Stimulated activated CD4-positive, alpha-beta T cell treated with anti-CD3 and anti-CD28 coated beads, TNF-alpha, amount 100 ng/mL, for 24 hours (primary cell): Measurements from ENCODE around the gene AMOTL1.

Source experiments
- DNase-seq, 3 experiments: peaks; one replicate each; pipeline ENCODE4 v3.0.0-alpha.2; 2020; ENCODE audit warnings: low read depth in 3 of 3

The AMOTL1 gene, protein sequence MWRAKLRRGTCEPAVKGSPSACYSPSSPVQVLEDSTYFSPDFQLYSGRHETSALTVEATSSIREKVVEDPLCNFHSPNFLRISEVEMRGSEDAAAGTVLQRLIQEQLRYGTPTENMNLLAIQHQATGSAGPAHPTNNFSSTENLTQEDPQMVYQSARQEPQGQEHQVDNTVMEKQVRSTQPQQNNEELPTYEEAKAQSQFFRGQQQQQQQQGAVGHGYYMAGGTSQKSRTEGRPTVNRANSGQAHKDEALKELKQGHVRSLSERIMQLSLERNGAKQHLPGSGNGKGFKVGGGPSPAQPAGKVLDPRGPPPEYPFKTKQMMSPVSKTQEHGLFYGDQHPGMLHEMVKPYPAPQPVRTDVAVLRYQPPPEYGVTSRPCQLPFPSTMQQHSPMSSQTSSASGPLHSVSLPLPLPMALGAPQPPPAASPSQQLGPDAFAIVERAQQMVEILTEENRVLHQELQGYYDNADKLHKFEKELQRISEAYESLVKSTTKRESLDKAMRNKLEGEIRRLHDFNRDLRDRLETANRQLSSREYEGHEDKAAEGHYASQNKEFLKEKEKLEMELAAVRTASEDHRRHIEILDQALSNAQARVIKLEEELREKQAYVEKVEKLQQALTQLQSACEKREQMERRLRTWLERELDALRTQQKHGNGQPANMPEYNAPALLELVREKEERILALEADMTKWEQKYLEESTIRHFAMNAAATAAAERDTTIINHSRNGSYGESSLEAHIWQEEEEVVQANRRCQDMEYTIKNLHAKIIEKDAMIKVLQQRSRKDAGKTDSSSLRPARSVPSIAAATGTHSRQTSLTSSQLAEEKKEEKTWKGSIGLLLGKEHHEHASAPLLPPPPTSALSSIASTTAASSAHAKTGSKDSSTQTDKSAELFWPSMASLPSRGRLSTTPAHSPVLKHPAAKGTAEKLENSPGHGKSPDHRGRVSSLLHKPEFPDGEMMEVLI

DNA sequence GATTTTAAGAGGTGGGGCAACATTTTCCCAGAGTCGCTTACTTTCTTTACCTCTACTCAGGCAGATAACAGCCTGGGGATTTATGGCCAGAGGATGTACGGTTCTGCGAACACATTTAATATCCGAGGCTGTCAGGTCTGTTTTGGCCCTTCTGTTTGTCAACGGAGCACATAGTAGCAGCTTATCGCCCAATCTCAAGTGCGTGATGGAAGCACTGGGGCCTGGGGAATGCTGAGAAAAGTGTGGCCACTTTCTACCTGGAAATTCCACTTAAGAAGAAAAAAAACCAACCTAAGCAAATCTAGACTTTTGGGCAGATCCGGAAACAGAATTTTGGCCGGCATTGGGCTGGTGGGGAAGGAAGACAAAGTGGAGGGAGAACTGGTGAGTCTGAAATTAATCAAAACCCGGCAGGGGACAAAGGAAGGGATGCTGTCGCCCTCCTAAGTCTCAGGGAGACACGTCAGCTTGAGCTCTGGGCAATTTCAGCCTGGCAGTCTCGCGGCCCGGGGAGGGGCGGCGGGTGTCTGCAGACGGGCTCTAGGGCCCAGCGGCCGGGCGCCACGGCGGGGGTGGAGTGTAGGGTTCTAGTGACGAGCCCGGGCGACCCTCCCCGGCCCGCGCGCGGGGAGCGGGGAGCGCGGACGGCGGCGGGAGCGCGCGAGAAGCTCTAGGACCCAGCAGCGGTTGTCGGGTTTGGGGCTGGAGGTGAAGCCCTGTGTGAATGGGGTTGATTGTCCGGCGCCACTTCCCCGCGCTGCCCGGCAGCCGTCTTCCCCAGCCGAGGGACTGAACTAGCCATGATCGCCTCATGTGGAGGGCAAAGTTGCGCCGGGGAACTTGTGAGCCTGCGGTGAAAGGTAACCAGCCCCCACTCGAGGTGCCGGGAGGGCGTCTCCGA is at the start of gene AMOTL1:
Gene AMOTL1, plus strand, starts transcription at position 656 of the 901 bp plus-strand sequence. Its CDS starts 156 bp downstream, at position 812.
- DNase-seq = peak in 1 of 3 experiments; percentile 25

DNA sequence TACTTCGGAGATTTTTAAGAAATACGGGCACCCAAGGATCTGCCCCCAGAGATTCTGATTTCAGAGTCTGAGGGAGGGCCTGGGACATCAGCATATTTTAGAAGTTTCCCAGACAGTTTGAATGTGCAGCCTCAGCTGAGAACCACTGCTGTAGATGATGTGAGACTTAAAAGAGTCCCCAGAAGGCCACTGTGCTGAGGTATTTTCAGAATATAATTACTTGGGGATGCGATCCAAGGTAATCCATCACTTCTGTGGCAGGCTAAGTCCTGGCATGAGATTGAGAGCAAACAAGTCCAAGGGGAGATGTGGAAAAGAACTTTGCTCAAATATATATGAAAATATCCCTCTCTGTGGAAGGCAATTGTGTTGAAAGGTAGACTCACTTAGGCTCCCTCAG is 48.3 kb upstream of the AMOTL1 start:
- DNase-seq = no peak

GRCh38 chr11:94721565-94722292 is 46.4 kb upstream of the AMOTL1 start:
- DNase-seq = no peak

DNA sequence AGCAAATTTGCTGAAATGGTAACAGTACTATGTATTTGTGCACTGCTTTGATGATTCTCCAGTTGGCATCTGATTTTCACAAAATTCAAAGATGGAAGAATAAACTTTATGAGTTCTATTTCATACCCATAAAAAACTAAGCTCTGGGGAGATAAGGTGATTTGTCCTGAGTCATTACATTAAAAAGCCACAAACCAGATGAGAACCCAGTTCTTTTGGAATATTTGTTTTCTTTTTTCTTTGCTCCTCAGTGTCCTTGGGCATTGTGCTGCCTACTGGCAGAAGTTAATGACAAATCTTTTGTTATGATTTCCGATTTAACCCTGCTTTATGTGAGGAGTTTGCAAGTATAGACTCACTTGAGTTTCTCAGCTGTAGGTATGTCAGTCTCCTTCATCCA is 45.4 kb upstream of the AMOTL1 start:
- DNase-seq = no peak

DNA sequence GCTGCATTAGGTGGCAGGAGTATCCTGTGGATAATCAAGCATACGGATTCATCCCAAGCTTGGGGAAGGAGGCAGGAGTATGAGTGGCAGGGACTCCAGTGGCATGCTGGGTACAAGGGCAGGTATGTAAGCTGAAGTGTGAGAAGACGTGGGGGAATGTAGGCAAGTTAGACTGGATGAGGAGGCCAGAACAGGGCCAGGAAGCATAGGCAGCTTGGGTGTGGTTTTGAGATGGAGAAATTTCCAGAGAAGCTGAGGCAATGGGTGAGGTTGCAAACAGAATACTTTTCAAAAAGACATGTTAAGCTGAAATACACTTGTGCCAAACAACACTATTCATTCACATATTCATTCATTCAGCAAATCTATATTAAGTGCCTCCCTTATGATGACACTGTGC is 43.1 kb upstream of the AMOTL1 start:
- DNase-seq = no peak

GRCh38 chr11:94727819-94728218 is 40.3 kb upstream of the AMOTL1 start:
- DNase-seq = no peak

DNA sequence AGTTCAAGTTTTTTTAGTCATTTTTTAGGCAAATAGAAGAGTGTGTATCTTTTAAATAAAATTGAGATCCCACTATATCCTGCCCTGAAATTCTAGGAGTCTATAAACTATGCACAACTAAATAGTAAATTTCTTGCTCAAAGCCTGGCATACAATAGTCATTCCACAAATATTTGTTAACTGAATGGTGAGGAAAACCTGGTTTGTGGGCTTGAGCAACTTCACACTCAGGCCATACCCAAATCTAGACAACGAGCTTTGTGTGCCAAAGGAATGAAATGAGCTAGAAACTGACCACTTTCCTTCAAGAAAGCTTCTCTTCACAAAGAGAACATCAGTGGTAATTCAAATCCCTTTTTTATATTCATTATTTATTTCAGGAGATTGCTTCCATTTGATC is 39.6 kb upstream of the AMOTL1 start:
- no peak for DNase-seq

GRCh38 chr11:94728966-94729751 is 39.0 kb upstream of the AMOTL1 start:
- no peak for DNase-seq

DNA sequence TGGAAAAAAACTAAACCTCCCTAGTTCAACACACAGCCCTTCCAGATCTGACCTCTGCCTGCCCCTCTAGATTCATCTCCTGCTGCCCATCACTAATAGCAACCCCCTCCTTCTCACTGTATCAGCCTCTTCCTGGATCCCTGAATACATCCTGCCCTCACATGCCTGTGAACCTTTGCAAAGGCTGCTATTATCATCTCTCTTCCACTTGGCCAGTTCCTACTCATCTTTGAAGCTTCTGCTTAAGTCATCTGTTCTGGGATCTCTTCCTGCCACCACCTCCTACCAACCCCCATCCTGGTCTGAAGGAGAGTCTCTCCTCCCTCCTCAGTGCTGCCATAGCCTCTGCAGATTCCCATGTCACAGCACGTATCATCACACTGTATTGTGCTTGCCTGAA is 38.0 kb upstream of the AMOTL1 start:
- no peak for DNase-seq

DNA sequence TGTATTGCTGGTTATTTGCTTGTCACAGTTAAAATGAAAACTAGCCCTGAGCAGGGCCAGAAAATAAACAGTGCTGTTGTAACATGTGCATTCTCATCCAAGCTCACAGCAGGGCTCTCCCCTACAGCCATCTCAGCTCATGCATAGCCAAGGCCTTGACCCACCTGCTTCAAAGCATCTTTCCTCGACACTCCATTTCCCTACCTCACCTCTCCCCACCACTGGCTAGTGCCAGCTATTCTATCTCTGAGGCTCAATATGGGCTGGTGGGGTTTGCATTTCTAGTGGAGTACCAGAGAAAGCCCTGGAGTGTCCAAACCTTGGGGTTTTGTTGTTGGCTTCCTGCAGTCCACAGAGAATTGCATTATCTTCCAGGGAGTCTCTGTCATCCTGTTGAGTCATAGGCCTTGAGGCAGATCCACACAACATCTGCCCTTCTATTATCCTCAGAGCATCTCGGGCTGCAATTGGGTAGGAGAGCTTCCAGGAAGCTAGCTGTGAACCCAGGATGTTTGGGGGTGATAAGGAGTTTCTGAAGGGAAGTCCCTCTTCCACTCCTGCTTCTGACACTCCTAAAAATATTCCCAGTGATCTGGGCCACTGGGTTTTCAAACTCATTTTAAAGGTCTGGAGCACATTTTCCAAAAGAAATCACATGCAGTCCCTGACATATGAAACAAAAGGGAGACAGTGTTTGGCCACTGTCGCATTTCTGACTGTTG is 36.1 kb upstream of the AMOTL1 start:
- no peak for DNase-seq

DNA sequence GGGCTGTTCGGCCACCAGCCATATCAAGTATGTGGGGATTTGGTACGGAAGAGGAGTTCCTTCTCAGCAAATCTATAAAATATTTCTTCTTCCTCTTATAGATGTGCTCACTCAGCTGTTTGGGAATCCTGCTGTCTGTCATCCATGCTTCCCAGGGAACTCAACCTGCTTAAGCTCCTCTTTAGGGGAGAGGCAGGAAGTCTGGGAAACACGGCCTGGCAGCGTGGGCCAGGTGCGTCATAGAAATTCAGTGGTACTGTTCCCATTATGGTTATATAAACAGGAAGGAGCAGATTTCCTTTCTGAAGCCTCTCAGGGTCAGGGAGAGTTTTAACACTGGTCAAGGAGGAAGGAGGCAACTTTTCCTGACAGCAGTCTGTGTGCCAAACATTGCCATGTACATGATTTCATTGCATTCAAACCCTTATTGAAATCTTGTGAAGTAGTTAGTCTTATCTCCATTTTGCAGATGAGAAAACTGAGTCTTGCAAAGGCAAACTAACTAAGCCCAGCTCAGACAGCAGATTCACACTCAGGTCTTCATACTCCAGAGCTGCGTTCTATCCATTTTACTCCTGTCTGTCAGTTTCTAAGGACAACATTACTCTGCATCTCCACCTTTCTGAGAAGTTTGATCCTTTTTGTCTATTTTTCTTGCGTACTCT is 35.4 kb upstream of the AMOTL1 start:
- DNase-seq = no peak

- DNase-seq = no peak
Measured at GRCh38 chr11:94734563-94735275, 33.4 kb upstream of the AMOTL1 start.

DNA sequence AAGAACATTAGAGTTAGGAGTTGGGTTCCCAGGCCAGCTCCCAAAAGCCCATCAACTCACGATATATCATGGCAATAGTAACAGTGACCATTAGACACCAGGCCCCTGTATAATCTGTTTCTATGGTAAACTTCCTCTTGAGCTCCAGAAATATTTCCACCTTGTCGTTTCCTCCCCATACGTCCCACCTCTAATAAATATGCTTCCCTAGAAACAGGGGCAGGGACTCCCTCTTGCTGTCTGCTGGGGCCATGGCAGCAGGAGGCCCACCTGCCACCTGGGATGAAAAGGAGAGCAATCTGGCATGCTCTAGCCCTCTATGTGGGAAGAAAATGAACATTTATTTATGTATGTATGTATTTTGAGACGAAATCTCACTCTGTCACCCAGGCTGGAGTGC is 32.2 kb upstream of the AMOTL1 start:
- no peak for DNase-seq

DNA sequence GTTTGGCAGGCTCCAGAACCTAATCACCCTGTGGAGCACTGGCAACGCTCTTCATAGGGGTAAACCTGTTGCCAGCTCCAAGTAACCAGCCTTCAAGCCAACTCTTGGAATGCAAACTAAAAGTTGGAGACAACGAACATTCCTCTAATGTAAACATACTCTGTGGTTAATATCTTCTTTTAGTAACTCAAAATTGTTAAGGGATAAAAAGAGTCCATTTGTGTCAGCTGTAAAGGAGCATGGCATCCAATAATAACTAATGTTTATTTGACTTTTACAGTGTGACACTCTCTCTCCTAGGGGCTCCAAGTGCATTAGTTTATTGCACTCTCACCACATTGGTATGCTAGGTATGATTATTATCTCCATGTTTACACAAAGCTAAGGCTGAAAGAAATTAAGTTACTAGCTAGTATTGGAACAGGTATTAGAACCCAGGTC is 31.0 kb upstream of the AMOTL1 start:
- no peak for DNase-seq

- DNase-seq = no peak
Measured at GRCh38 chr11:94738746-94739145, 29.4 kb upstream of the AMOTL1 start.

DNA sequence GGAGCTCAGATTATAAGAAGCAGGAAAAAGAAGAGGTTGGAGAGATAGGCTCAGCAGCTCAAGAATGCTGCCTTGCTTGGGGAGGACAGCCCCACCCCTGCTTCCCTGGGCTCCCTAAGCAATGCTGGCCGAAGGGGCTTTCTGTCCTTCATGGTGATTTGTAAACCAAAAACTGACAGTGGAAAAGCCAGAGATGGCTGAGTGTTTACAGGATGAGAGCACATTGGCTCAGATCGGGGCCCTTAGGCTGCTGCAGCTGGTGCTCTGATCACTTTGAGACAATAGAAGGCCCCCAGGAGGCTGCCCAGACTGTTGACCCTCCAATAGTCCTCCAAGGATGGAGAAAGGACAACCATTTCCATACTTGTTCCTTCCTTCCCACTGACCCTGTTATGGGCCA is 28.8 kb upstream of the AMOTL1 start:
- no peak for DNase-seq

- no peak for DNase-seq
Measured at GRCh38 chr11:94740083-94741021, 27.8 kb upstream of the AMOTL1 start.
